Spleen (tissue), 11 donors: Measurements from ENCODE around the gene MDFI. TPM values are rescaled to one million over a fixed set of nuclear protein-coding genes. Genes with fewer than 3 reads are reported as not detected.

ENCODE experiments used
- DNase-seq: peaks from one replicate; pipeline ENCODE4 v3.0.0-alpha.2; 2020
- H3K27ac ChIP-seq, 8 donors: fragments of 200-600 bp; sonication (generic) in 7 of 8; 1 replicate in 4 of 8; 2 replicates in 4 of 8; pipeline versions ENCODE4 v1.5.0 to v1.8.0; 2016 to 2021; ENCODE audit warnings: inconsistent platforms in 4 of 8, mild to moderate bottlenecking in 4 of 8, moderate library complexity in 1 of 8
- H3K27me3 ChIP-seq, 7 donors: fragments of 200-600 bp; sonication (generic) in 6 of 7; replicated peaks in 1 of 7; 1 replicate in 4 of 7; 2 replicates in 3 of 7; pipeline versions ENCODE4 v1.5.0 to v1.8.0; 2016 to 2021; ENCODE audit warnings: inconsistent platforms in 3 of 7, mild to moderate bottlenecking in 1 of 7
- H3K36me3 ChIP-seq, 6 donors: fragments of 200-600 bp; sonication (generic) in 5 of 6; 1 replicate in 4 of 6; 2 replicates in 2 of 6; pipeline versions ENCODE4 v1.5.0 to v1.8.0; 2016 to 2021; ENCODE audit warnings: inconsistent platforms in 2 of 6
- H3K4me1 ChIP-seq, 6 donors: fragments of 200-600 bp; sonication (generic) in 5 of 6; 1 replicate in 3 of 6; 2 replicates in 3 of 6; pipeline versions ENCODE4 v1.5.0 to v1.8.0; 2016 to 2021; ENCODE audit warnings: inconsistent platforms in 3 of 6
- H3K4me3 ChIP-seq, 8 donors: fragments of 200-600 bp; sonication (generic) in 7 of 8; 1 replicate in 4 of 8; 2 replicates in 4 of 8; pipeline versions ENCODE4 v1.5.0 to v1.8.0; 2016 to 2021; ENCODE audit warnings: inconsistent platforms in 4 of 8, mild to moderate bottlenecking in 4 of 8, moderate library complexity in 2 of 8
- H3K9me3 ChIP-seq, 8 donors: fragments of 200-600 bp; sonication (generic) in 7 of 8; 1 replicate in 4 of 8; 2 replicates in 4 of 8; pipeline versions ENCODE4 v1.5.0 to v1.8.0; 2016 to 2021; ENCODE audit warnings: inconsistent platforms in 4 of 8
- POLR2A ChIP-seq, 3 donors: fragments of 450-650 bp; IDR thresholded peaks; one replicate each; pipeline ENCODE4 v1.5.1; 2017; ENCODE audit warnings: antibody characterized with exemption in 3 of 3, mild to moderate bottlenecking in 1 of 3
- POLR2AphosphoS5 ChIP-seq, 3 donors: sonication (generic); formaldehyde crosslinking; IDR thresholded peaks; one replicate each; pipeline ENCODE4 v1.5.1; 2017; ENCODE audit warnings: antibody characterized with exemption in 3 of 3
- WGBS, 5 donors: extraction: QIAGEN DNeasy Blood & Tissue Kit in 3 of 5; methylation state at CpG; one replicate each; pipeline versions ENCODE4 v1.1.5 to v1.1.7; 2013 to 2018; 5-methylcytosine and 5-hydroxymethylcytosine counted together
- intact Hi-C: fragments of 100-400 bp; cut with DNase I; formaldehyde crosslinking; loops from one replicate; pipeline ENCODE4 v1.15.0; 2023; ENCODE audit warnings: low total_unique reads
- polyA plus RNA-seq, 3 donors: library from polyadenylated mRNA; stranded (reverse); fragments of 200-250 nt; gene quantifications; one replicate each; pipeline ENCODE4 v1.2.1, GENCODE V29; 2013
- total RNA-seq, 7 donors: library from RNA; depleted of rRNA in 3 of 7; stranded (reverse); fragments of >200 nt in 3 of 7; fragmentation: NEBNext Ultra II Directional in 4 of 7; extraction: Animal tissue kit (Norgen Biotek cat#: 25700) in 4 of 7; gene quantifications; one replicate each; pipeline versions ENCODE4 v1.1.0 to v1.2.1, GENCODE V29; 2016 to 2021
- TF ChIP-seq, protein P1 (sequence below), 11 experiments: fragments of 200-600 bp in 7 of 11; fragments of 450-650 bp in 4 of 11; sonication (generic) in 4 of 11; IDR thresholded peaks in 8 of 11; conservative IDR thresholded peaks in 3 of 11; 1 replicate in 7 of 11; 2 replicates in 4 of 11; pipeline versions ENCODE4 v1.4.0 to v1.8.0; 2016 to 2021; ENCODE audit warnings: antibody characterized with exemption in 11 of 11, inconsistent platforms in 4 of 11, mild to moderate bottlenecking in 1 of 11
- donor health status: healthy with polysubstance abuse.
- donor health status: DM: no; HTN: no; CAD: no; lungs with moderate emphysema.
- donor health status: DM: no; HTN: no; CAD: no.
- donor health status: Bipolar disorder and iron deficiency.
- donor health status: healthy.
- donor health status: DM: no; HTN: no; CAD: no.
- donor health status: DM: yes; HTN: yes; CAD: no.

The MDFI gene
- total and polyA plus RNA-seq, 10 donors, result 0.28 to 0.82 (median 0.47) TPM; not detected in 5

DNA sequence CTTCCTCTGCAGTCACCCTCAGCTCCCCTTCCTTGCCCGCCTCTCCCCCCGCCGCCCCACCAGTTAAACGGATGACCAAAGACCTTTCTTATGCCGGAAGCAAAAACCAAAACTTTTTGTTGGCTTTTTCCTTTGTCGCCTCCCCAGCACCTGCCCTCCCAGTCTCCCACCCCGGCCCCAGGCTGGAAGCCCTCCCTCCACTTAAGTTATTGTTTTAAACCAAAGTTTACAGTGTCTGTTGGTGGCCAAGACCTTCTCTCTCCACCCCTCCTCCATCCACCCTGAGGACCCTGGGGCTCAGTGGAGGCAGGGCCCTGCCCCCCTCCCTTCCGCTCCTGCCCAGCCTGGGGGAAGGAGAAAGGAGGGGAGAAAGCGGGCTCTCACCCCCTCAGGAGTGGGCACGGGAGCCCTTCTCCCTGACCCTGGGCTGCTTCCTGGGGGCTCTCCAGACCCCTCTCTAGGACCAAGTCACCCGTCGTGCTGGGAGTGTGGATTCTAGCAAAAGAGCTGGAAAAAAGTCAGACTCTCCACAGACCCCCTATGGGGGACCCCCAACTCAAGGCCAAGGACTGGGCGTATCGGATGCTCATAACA lies 38.3 kb upstream of the MDFI start:
- intact Hi-C loops, result loop anchor here (10.0 kb wide), 1 partner anchor 175 kb away; the partner anchor contains the start of gene FRS3
- no peak overlapping the region for H3K4me3 ChIP-seq
- 78 to 90% (median 84%) methylated on average over 13 to 14 of the region's 14 CpGs for WGBS, 5 donors
- H3K36me3 ChIP-seq, result peaks cover 0 to 50% (median 15%) of the 10 kb centered on the region in 6 donors
- H3K4me1 ChIP-seq, result peaks cover 0 to 12% (median 10%) of the 10 kb centered on the region in 6 donors
- peaks cover 0 to 15% (median 0%) of the 10 kb centered on the region in 7 donors for H3K27me3 ChIP-seq
- TF ChIP-seq, protein P1, sequence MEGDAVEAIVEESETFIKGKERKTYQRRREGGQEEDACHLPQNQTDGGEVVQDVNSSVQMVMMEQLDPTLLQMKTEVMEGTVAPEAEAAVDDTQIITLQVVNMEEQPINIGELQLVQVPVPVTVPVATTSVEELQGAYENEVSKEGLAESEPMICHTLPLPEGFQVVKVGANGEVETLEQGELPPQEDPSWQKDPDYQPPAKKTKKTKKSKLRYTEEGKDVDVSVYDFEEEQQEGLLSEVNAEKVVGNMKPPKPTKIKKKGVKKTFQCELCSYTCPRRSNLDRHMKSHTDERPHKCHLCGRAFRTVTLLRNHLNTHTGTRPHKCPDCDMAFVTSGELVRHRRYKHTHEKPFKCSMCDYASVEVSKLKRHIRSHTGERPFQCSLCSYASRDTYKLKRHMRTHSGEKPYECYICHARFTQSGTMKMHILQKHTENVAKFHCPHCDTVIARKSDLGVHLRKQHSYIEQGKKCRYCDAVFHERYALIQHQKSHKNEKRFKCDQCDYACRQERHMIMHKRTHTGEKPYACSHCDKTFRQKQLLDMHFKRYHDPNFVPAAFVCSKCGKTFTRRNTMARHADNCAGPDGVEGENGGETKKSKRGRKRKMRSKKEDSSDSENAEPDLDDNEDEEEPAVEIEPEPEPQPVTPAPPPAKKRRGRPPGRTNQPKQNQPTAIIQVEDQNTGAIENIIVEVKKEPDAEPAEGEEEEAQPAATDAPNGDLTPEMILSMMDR (IDR thresholded peaks at IDR 0.05 in 8 of 11, conservative IDR thresholded peaks at IDR 0.05 in 3 of 11), result no peak
- TF ChIP-seq POLR2AphosphoS5 (IDR thresholded peaks at IDR 0.05) (no peak), POLR2A (IDR thresholded peaks at IDR 0.05) (no peak)
- H3K9me3 ChIP-seq, result no peaks in the 10 kb centered on the region
- H3K27ac ChIP-seq, result no peak overlapping the region
- peak; percentile 55 for DNase-seq

DNA sequence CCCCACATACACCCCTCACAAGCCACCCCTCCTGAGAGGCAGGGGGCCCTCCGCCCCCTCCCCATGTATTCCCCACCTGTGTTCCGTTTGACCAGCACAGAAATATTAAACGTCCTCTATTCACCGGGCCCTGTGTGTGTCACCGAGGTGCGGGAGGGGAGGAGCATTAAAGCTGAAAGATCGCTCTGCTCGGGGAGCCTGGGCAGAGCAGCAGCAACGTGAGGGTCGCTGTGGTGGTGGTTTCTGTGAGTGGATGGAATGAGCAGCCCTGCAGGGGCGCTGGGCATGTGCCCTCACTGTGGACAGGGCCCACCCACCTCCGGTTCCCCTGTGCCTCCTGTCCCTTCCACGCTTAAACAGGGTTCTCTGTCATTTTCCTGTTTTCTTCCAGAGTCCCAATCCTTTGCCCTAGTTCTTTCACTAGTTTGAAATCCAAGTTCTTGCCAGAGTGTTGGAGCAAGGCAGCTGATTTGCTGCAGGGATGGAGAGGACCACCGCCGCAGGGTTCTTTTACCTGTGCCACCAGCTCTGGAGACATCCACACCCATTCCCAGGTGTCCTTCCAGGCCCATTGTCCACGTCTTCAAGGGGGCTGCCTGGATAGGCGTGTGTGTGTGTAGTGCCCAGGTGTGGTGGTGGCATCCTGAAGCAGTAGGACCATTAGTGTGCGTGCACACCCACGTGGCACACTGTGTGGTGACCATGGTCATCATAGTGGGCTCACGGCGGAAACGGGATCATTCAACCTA lies 37.6 kb upstream of the MDFI start:
- intact Hi-C loops, result loop anchor here (10.0 kb wide), 1 partner anchor 174 kb away; the partner anchor contains the start of gene FRS3
- Histone ChIP-seq H3K4me3 (no peak overlapping the region), H3K27ac (no peak overlapping the region), H3K4me1 (peaks cover 0 to 12% (median 10%) of the 10 kb centered on the region in 6 donors), H3K36me3 (peaks cover 0 to 45% (median 13%) of the 10 kb centered on the region in 6 donors), H3K9me3 (no peaks in the 10 kb centered on the region), H3K27me3 (peaks cover 0 to 20% (median 0%) of the 10 kb centered on the region in 7 donors)
- no peak for TF ChIP-seq POLR2A (IDR thresholded peaks at IDR 0.05)
- no peak for TF ChIP-seq POLR2AphosphoS5 (IDR thresholded peaks at IDR 0.05)
- TF ChIP-seq, protein P1 (IDR thresholded peaks at IDR 0.05 in 8 of 11, conservative IDR thresholded peaks at IDR 0.05 in 3 of 11), result no peak
- DNase-seq, result peak; percentile 51
- WGBS, 5 donors, result 82 to 92% (median 86%) methylated on average over 22 of the region's 22 CpGs

DNA sequence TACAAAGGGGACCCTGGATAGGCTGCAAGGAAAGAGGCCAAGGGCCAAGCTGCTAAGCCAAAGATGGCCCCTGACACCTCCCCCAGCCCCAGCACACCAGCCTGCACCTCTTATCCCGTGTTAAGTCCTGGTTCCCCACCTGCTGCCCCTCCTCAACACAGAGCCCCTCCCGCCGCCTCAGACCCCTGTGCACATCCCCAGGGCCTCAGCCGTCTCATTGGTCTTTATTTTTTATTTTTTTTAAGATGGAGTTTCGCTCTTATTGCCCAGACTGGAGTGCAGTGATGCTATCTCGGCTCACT lies 37.1 kb upstream of the MDFI start:
- H3K4me3 ChIP-seq, result no peak overlapping the region
- intact Hi-C loops, result loop anchor here (10.0 kb wide), 1 partner anchor 174 kb away; the partner anchor contains the start of gene FRS3
- peaks cover 0 to 12% (median 10%) of the 10 kb centered on the region in 6 donors for H3K4me1 ChIP-seq
- no peak for DNase-seq
- WGBS, 5 donors, result 80 to 95% (median 90%) methylated on average over 6 of the region's 6 CpGs
- peaks cover 0 to 39% (median 13%) of the 10 kb centered on the region in 6 donors for H3K36me3 ChIP-seq
- H3K27me3 ChIP-seq, result peaks cover 0 to 20% (median 0%) of the 10 kb centered on the region in 7 donors
- TF ChIP-seq, protein P1 (IDR thresholded peaks at IDR 0.05 in 8 of 11, conservative IDR thresholded peaks at IDR 0.05 in 3 of 11), result no peak
- TF ChIP-seq POLR2A (IDR thresholded peaks at IDR 0.05) (no peak), POLR2AphosphoS5 (IDR thresholded peaks at IDR 0.05) (no peak)
- H3K27ac ChIP-seq, result no peak overlapping the region
- no peaks in the 10 kb centered on the region for H3K9me3 ChIP-seq

DNA sequence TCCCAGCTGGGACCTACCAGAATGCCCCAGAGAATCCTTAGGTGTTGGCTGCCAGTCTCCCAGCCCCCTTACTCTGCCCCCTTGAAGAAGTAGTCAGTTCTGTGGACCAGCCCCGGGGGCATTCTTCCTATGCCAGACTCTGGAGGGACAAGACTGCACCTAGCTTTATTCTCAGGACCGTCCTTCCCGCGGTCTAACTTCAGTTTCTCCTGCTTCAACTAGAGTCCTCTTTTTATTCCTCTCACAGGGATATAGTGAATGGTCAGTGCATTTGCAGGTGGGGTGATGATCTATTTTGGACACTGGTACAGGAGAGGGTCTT lies 35.9 kb upstream of the MDFI start:
- TF ChIP-seq, protein P1 (IDR thresholded peaks at IDR 0.05 in 8 of 11, conservative IDR thresholded peaks at IDR 0.05 in 3 of 11), result no peak
- TF ChIP-seq POLR2A (IDR thresholded peaks at IDR 0.05) (no peak), POLR2AphosphoS5 (IDR thresholded peaks at IDR 0.05) (no peak)
- Histone ChIP-seq H3K4me3 (no peak overlapping the region), H3K36me3 (peaks cover 0 to 28% (median 6%) of the 10 kb centered on the region in 6 donors), H3K9me3 (no peaks in the 10 kb centered on the region), H3K27me3 (peaks cover 0 to 20% (median 0%) of the 10 kb centered on the region in 7 donors), H3K4me1 (peaks cover 0 to 12% (median 10%) of the 10 kb centered on the region in 6 donors), H3K27ac (no peak overlapping the region)
- whole genome bisulfite sequencing, 5 donors, result 69 to 83% (median 82%) methylated on average over 4 of the region's 4 CpGs
- intact Hi-C loops, result loop anchor here (10.0 kb wide), 1 partner anchor 172 kb away; the partner anchor contains the start of gene FRS3
- peak; percentile 29 for DNase-seq
